BLaER1 treated with 17β-estradiol and CSF1 and Interleukin-3, amounts not matched to agents 10 nM and 100 nM (cell line): ENCODE data around the gene FDX2.

Experiments used
- H3K27ac ChIP-seq, 11 experiments: shearing (Covaris generic); formaldehyde crosslinking; 2 replicates each; pipeline ENCODE4 v1.8.1; 2022
- H3K27me3 ChIP-seq, 11 experiments: shearing (Covaris generic); formaldehyde crosslinking; 2 replicates each; pipeline ENCODE4 v1.8.1; 2022
- H3K36me3 ChIP-seq, 11 experiments: shearing (Covaris generic); formaldehyde crosslinking; 2 replicates each; pipeline ENCODE4 v1.8.1; 2022
- H3K4me1 ChIP-seq, 10 experiments: shearing (Covaris generic); formaldehyde crosslinking; 2 replicates each; pipeline ENCODE4 v1.8.1; 2022
- H3K4me2 ChIP-seq, 11 experiments: shearing (Covaris generic); formaldehyde crosslinking; 2 replicates each; pipeline ENCODE4 v1.8.1; 2022
- H3K4me3 ChIP-seq, 10 experiments: shearing (Covaris generic); formaldehyde crosslinking; 2 replicates each; pipeline ENCODE4 v1.8.1; 2022
- H3K9ac ChIP-seq, 11 experiments: shearing (Covaris generic); formaldehyde crosslinking; 2 replicates each; pipeline ENCODE4 v1.8.1; 2022
- H3K9me3 ChIP-seq, 11 experiments: shearing (Covaris generic); formaldehyde crosslinking; replicated peaks in 1 of 11; 2 replicates each; pipeline ENCODE4 v1.8.1; 2022
- H4K20me1 ChIP-seq, 11 experiments: shearing (Covaris generic); formaldehyde crosslinking; 2 replicates each; pipeline ENCODE4 v1.8.1; 2022
- Cebpa-rat ChIP-seq, 11 experiments: shearing (Covaris generic); IDR thresholded peaks; 2 replicates each; pipeline ENCODE4 v1.8.1; 2022

Gene FDX2

DNA sequence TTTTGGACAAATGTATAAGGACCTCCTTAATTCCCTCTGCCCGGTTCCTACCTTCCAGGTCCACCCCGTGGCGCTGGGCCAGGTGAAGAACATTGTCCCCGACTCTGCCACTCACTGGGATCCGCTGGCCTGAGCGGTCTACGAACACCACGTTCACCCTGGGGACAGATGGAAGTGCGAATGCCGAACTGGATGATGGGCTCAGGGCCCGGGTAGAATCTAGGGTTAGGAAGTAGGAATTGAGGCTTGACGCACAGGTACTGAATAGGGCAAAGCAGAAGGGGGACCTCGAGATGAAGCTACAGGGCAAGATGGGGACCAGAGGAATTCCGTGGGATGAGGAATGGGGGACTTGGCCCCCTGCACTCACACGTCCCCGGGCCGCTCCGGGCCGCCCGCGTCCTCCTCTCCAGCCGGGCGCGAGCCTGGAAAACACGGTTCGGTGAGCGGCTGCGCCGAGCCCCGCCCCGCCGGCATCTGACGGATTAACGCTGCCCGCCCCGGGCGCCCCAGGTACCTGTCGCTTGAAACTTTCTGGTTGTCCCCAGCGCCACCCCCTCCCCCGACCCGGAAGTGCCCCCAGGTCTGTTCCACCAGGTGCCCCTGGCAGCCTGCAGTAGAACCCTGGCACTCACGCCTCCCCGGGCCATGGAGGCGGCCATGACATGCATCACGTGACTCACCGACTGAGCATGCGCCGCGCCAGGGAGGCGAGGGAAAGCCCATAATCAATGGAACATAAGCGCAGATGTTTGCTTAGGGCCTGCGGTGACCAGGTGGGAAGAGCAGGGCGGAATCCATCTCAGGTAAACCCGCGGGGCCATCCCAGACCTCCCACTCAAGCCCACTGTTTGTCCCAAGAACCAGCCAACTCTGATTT is at the start of gene FDX2:
Gene FDX2 (minus strand): TSS at position 681 of the 880 bp plus-strand sequence. CDS start 19 bp downstream, at position 662.
- Histone ChIP-seq H3K36me3 (peaks cover 37 to 54% (median 43%) of the 10 kb centered on the region in 11 experiments), H3K4me2 (peak within 1 kb of the TSS; percentile 89 to 99 (median 97)), H3K27me3 (no peaks in the 10 kb centered on the region), H4K20me1 (peaks cover 0 to 42% (median 13%) of the 10 kb centered on the region in 11 experiments; a peak in 12 of 22 replicates), H3K9me3 (no peaks in the 10 kb centered on the region), H3K4me1 (peaks cover 12 to 30% (median 25%) of the 10 kb centered on the region in 10 experiments; a peak in 19 of 20 replicates), H3K9ac (peak within 1 kb of the TSS; percentile 72 to 87 (median 79)), H3K27ac (peak within 1 kb of the TSS in 9 of 11 experiments; percentile 49 to 76 (median 70); a peak in 18 of 22 replicates), H3K4me3 (peak within 1 kb of the TSS; percentile 69 to 91 (median 84))
- TF ChIP-seq Cebpa-rat (IDR thresholded peaks at IDR 0.05): no peak

DNA sequence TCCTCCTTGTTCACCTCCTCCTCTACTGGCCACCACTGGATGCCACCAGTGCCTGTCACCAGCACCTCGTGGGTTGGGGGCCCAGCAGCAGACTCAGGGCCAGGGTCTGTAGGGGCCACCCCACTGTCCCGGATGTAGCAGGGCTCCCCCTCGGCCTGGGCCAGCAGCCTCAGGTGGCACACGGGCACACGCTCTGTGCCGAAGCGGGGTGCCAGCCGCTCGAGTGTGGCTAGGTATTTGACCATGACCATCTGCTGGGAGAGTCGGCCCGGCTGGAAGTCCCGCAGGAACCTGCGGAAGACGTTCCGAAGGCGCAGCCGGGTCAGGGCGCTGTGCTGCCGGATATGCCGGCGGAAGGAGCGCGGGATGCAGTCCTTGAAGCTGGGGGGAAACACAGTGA is 49.7 kb upstream of the FDX2 start:
- Histone ChIP-seq H3K9ac (no peak overlapping the region), H3K9me3 (peaks cover 0 to 15% (median 0%) of the 10 kb centered on the region in 11 experiments; a peak in 6 of 22 replicates), H3K4me2 (no peak overlapping the region), H3K27me3 (no peaks in the 10 kb centered on the region), H3K4me3 (no peak overlapping the region), H3K4me1 (peaks cover 0 to 8% (median 2%) of the 10 kb centered on the region in 10 experiments; a peak in 4 of 20 replicates), H3K27ac (no peak overlapping the region), H4K20me1 (peaks cover 0 to 63% (median 17%) of the 10 kb centered on the region in 11 experiments; a peak in 15 of 22 replicates), H3K36me3 (peaks cover 94 to 100% (median 100%) of the 10 kb centered on the region in 11 experiments)
- no peak for TF ChIP-seq Cebpa-rat (IDR thresholded peaks at IDR 0.05)

DNA sequence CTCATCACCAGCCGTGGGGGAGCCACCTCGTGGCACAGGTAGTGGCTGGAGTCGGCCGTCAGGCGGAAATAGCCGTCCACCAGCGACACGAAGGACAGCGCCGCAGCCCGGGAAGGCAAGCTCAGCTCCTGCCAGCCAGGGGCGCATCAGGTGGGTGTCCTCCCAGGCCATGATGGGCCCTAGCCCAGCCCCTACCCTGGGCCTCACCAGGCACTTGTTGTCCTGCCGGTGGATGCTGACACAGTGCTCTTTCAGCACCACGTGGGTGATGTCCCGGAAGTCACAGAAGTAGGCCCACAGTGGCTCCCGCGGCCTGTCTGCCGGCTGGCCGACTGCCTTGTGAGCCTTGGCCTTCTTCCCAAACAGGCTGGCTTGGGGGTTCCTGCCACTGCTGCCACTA is 48.8 kb upstream of the FDX2 start:
- Histone ChIP-seq H3K4me1 (peaks cover 0 to 8% (median 2%) of the 10 kb centered on the region in 10 experiments; a peak in 4 of 20 replicates), H3K27ac (no peak overlapping the region), H3K4me2 (no peak overlapping the region), H4K20me1 (peaks cover 0 to 63% (median 17%) of the 10 kb centered on the region in 11 experiments; a peak in 15 of 22 replicates), H3K27me3 (no peaks in the 10 kb centered on the region), H3K9me3 (peaks cover 0 to 15% (median 0%) of the 10 kb centered on the region in 11 experiments; a peak in 6 of 22 replicates), H3K9ac (0 out of 22 replicates have a peak overlapping the region, but pooled peaks of 1 of the 11 experiments have one; percentile 31), H3K4me3 (no peak overlapping the region), H3K36me3 (peaks cover 89 to 100% (median 100%) of the 10 kb centered on the region in 11 experiments)
- TF ChIP-seq Cebpa-rat (IDR thresholded peaks at IDR 0.05): no peak

DNA sequence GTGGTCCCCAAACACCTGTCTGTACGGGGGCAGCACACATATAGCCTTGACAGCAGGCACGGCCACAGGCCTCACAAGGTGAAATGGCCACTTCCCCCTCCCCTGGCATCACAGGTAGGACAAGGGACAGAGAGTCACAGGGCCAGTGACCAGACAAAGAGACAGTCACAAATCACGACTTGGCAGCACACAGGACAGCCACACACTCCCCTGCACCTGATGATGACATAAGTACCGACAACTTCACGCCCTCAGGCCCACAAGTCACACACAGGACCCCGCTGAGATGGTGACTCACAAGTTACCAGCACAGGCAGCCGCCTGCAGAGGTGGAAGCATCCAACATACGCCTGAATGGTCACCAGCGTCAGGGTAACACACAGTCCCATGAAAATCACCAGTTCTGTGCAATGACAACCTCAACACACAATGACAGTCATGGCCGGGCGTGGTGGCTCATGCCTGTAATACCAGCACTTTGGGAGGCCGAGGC is 48.0 kb upstream of the FDX2 start:
- H3K9ac ChIP-seq: no peak overlapping the region
- no peak overlapping the region for H3K27ac ChIP-seq
- peaks cover 0 to 63% (median 16%) of the 10 kb centered on the region in 11 experiments; a peak in 14 of 22 replicates for H4K20me1 ChIP-seq
- H3K9me3 ChIP-seq: peaks cover 0 to 9% (median 0%) of the 10 kb centered on the region in 11 experiments; a peak in 6 of 22 replicates
- H3K27me3 ChIP-seq: no peaks in the 10 kb centered on the region
- H3K36me3 ChIP-seq: peaks cover 88 to 100% (median 100%) of the 10 kb centered on the region in 11 experiments
- H3K4me1 ChIP-seq: peaks cover 0 to 8% (median 2%) of the 10 kb centered on the region in 10 experiments; a peak in 4 of 20 replicates
- TF ChIP-seq Cebpa-rat (IDR thresholded peaks at IDR 0.05): no peak
- no peak overlapping the region for H3K4me2 ChIP-seq
- H3K4me3 ChIP-seq: no peak overlapping the region

DNA sequence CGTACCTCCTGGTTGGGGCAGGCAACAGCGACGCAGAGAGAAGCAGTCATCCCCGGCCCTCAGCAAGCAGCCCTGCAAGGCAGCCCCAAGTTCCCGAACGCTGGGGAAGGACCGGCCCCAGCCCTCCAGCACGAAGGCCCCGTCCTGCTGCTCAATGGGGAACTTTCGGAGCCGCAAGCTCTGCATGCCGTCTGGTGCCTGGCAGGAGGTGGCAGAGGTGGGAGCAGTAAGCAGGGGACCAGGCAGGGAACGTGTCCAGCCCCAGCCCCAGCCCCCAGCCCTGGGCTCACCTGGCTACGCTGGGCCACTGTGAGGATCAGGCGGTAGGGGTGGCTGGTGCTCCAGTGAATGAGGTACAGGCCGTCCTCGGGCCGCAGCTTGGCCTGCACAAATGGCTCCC is 46.4 kb upstream of the FDX2 start:
- H3K27ac ChIP-seq: no peak overlapping the region
- no peak overlapping the region for H3K4me2 ChIP-seq
- H4K20me1 ChIP-seq: peaks cover 0 to 64% (median 12%) of the 10 kb centered on the region in 11 experiments; a peak in 13 of 22 replicates
- H3K36me3 ChIP-seq: peaks cover 88 to 100% (median 100%) of the 10 kb centered on the region in 11 experiments
- no peak overlapping the region for H3K4me3 ChIP-seq
- no peak overlapping the region for H3K9ac ChIP-seq
- no peaks in the 10 kb centered on the region for H3K4me1 ChIP-seq
- TF ChIP-seq Cebpa-rat (IDR thresholded peaks at IDR 0.05): no peak
- H3K27me3 ChIP-seq: no peaks in the 10 kb centered on the region
- H3K9me3 ChIP-seq: no peaks in the 10 kb centered on the region

DNA sequence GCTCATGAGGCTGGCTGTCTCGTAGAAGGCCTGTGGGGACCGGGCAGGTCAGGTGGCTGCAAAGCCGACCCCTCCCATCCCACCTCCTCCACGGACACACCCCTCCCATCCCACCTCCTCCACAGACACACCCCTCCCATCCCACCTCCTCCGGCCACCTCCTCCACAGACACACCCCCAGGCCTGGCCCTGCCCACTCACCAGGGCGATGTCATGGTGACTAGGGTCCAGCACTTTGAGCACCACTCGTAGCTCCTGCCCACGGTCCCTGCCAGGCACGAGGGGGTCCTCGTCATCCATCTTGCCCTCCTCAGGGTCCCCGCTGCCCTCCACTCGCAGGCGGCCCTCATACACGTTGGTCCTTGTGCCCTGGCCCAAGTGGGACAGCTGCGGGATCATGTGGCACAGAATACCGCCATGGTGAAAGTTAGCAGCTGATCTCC is 45.8 kb upstream of the FDX2 start:
- H3K36me3 ChIP-seq: peaks cover 88 to 100% (median 100%) of the 10 kb centered on the region in 11 experiments
- H3K9me3 ChIP-seq: no peaks in the 10 kb centered on the region
- H3K27ac ChIP-seq: no peak overlapping the region

DNA sequence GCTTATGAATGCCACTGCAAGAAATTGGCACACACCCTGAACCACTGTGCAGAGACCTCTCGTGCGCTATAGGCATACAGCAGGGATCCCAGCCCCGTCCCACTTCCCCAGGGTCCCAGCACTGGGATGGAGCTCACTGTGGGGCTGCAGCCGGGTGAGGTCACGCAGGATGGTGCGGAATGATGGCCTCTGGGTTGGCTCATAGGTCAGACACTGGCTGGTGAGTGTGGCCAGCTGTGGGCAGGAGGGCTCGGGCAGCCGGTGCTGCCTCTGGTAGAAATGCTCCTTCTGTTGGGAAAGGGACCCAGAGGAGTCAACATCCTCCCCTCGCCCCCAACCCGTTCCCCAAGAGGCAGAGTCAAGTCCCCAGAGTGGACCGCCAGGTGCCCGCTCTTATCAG is 40.6 kb upstream of the FDX2 start:
- H3K4me2 ChIP-seq: no peak overlapping the region
- no peak overlapping the region for H3K9ac ChIP-seq
- peaks cover 0 to 6% (median 0%) of the 10 kb centered on the region in 11 experiments; a peak in 1 of 22 replicates for H3K9me3 ChIP-seq
- no peaks in the 10 kb centered on the region for H3K4me1 ChIP-seq
- H3K27ac ChIP-seq: no peak overlapping the region
- H3K4me3 ChIP-seq: no peak overlapping the region
- peaks cover 0 to 41% (median 0%) of the 10 kb centered on the region in 11 experiments; a peak in 6 of 22 replicates for H4K20me1 ChIP-seq
- no peak for TF ChIP-seq Cebpa-rat (IDR thresholded peaks at IDR 0.05)
- peaks cover 84 to 100% (median 97%) of the 10 kb centered on the region in 11 experiments for H3K36me3 ChIP-seq
- H3K27me3 ChIP-seq: no peaks in the 10 kb centered on the region

More for the DNA sequence above, 45.8 kb upstream of the FDX2 start:
- Histone ChIP-seq H3K9ac (no peak overlapping the region), H3K4me3 (no peak overlapping the region), H3K4me2 (no peak overlapping the region), H3K4me1 (no peaks in the 10 kb centered on the region), H3K27me3 (no peaks in the 10 kb centered on the region), H4K20me1 (peaks cover 0 to 65% (median 13%) of the 10 kb centered on the region in 11 experiments; a peak in 13 of 22 replicates)
- no peak for TF ChIP-seq Cebpa-rat (IDR thresholded peaks at IDR 0.05)

DNA sequence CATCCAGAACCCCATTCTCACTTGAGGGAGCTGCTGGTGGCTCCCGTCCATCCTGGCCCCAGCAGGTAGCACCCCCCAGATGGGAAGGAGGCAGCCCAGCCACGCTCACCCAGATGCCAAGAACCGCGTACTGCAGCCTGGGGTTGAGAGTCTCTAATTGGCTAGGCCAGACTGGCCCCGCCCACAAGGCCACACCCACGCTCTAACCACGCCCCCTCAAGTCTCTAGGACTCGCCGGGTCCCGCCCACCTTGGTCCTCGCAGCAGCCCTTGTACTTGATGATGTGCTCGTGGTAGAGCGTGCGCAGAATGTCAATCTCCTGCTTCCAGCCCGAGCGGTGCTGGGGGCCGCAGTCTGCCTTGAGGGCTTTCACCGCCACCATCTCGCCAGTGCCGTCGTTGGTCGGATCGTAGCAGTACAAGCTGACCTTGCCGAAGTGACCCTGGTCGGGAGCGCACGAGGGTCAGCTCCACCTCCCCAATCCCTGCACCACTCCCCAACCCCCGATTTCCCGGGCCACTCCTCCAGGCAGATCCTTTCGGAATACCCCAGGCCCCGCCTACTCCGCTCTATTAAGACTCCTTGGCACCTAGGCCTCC is 38.1 kb upstream of the FDX2 start:
- Histone ChIP-seq H3K9ac (no peak overlapping the region), H3K4me3 (no peak overlapping the region), H3K36me3 (peaks cover 88 to 100% (median 96%) of the 10 kb centered on the region in 11 experiments), H3K4me1 (no peaks in the 10 kb centered on the region), H3K27me3 (0 out of 22 replicates have a peak, but pooled peaks cover 0 to 3% (median 0%) of the 10 kb centered on the region in 11 experiments), H3K9me3 (peaks cover 0 to 6% (median 0%) of the 10 kb centered on the region in 11 experiments; a peak in 1 of 22 replicates), H3K4me2 (no peak overlapping the region), H4K20me1 (peaks cover 0 to 34% (median 0%) of the 10 kb centered on the region in 11 experiments; a peak in 6 of 22 replicates), H3K27ac (no peak overlapping the region)
- TF ChIP-seq Cebpa-rat (IDR thresholded peaks at IDR 0.05): no peak
